ENCODE results near the gene PRKCE. TPM values are rescaled to one million over a fixed set of nuclear protein-coding genes. Genes with fewer than 3 reads are reported as not detected.
"Not testable (repeated sequence)": the region's sequence is repeated elsewhere in the genome, so short reads cannot be mapped to it uniquely, and the experiment has no call there.

The PRKCE gene
- total RNA-seq, 1 donor from 2014 or later = 14.8 TPM

GRCh38 chr2:45904946-45905631 lies 253.6 kb downstream of the PRKCE start:
- ATAC-seq (peak; percentile 38), DNase-seq (no peak)
- intact Hi-C loops (cut with micrococcal nuclease) = no loop called here

DNA sequence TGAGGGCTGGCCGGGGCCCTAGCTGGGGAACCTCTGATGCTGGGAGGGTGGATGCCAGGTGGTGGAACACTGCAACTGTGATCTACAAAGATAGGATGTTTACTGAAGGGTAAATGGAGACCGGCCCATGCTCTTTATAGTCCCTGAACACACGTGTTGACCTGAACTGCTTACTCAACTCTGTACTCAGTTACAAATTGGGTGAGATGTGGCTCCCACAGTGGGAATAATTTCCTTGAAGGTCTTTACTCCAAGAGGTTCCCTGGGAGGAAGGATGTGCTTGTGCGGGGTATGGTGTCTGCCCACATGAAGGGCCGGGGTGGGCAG lies 254.1 kb downstream of the PRKCE start:
- ATAC-seq (no peak), DNase-seq (no peak)
- intact Hi-C loops (cut with micrococcal nuclease) = no loop called here

DNA sequence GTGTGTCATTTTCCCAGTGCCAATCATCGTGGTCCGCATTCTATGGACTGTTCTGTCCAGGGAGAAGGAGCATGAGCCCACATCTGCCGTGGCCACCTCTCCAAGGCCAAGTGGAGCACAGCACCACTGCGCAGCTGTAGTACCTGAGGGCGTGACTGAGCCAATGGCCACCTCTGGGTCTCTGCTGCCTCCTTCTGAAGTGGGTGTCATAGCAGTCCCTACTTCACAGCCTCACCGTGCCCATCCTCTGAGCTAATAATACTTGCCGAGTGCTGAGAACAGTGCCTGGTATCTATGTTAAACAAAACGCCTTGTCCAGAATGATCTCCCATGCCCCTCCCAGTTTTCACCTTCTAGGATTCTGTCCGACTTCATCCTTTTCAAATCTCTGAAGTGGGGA lies 256.1 kb downstream of the PRKCE start:
- intact Hi-C loops (cut with micrococcal nuclease) = no loop called here
- DNase-seq (no peak), ATAC-seq (peak; percentile 60)

GRCh38 chr2:45908316-45909170 lies 257.1 kb downstream of the PRKCE start:
- ATAC-seq (no peak), DNase-seq (no peak)
- intact Hi-C loops (cut with micrococcal nuclease) = no loop called here

DNA sequence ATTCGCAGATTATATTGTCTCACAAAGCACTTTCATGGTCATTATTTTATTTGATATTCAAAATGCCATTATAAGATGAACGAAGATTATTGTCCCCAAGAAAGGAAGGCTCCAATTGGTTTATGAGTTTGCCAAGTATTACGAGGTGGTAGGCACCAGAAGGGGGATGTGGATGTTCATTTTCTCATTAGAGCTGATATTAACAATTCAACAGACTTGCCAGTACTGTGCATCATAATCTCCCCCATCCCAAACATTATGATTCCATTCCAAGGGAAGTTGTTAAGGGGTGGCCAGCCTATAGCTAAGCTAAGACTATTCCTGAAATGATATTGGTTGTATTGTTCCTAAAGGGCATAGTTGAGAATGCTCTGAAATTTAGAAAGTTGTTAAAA lies 257.7 kb downstream of the PRKCE start:
- ATAC-seq (no peak), DNase-seq (no peak)
- intact Hi-C loops (cut with micrococcal nuclease) = no loop called here

GRCh38 chr2:45909677-45910191 lies 258.3 kb downstream of the PRKCE start:
- ATAC-seq (peak; percentile 18), DNase-seq (no peak)
- intact Hi-C loops (cut with micrococcal nuclease) = no loop called here

GRCh38 chr2:45910473-45911060 lies 259.1 kb downstream of the PRKCE start:
- intact Hi-C loops (cut with micrococcal nuclease) = no loop called here
- ATAC-seq = no peak
- no peak for DNase-seq

GRCh38 chr2:45911538-45911937 lies 260.1 kb downstream of the PRKCE start:
- DNase-seq = no peak
- ATAC-seq = no peak
- intact Hi-C loops (cut with micrococcal nuclease) = no loop called here

DNA sequence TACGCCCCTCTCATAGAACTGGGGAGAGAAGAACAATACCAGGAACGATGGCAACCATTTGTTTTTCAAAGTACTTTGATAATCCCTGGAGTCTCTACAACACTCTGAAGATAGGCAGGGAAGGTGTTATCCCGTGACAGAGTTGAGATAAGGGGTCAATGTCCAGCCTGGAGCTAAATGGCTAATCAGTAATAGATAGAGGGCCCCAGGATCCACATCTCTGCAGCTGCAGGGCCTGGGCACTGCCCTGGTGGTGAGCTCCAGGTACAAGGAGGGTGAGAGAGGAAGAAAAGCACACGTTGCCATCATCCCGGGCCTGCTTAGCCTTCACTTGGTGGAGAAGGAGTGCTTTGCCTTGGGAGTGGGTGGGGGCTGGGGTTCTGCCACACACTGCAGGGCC lies 260.6 kb downstream of the PRKCE start:
- ATAC-seq = no peak
- intact Hi-C loops (cut with micrococcal nuclease) = no loop called here
- no peak for DNase-seq

GRCh38 chr2:45913539-45913938 lies 262.1 kb downstream of the PRKCE start:
- DNase-seq (no peak), ATAC-seq (no peak)
- intact Hi-C loops (cut with micrococcal nuclease) = no loop called here

DNA sequence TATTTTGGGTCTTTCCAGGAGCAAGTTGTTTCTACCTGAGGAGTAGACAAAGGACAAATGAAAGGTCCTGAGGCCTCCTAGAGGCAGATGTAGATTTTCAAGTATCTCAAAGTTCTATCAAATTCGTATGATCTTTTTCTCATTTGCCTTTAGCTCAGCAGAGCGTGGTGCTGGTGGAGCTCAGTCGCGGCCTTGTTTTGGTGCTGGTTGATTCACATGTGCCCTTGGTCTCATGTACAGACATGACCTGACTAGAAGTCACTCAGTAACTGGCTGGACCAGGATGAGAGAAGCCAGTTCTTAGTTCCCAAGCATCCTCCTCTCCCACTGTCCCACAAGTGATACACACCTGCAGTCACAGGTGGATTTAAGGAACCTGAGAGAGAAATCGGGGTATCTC lies 264.0 kb downstream of the PRKCE start:
- intact Hi-C loops (cut with micrococcal nuclease) = no loop called here
- DNase-seq = no peak
- no peak for ATAC-seq

- ATAC-seq; intact Hi-C loops (cut with micrococcal nuclease); DNase-seq: not testable (repeated sequence)
These were observed 266.2 kb downstream of the PRKCE start for GRCh38 chr2:45917561-45918176.

DNA sequence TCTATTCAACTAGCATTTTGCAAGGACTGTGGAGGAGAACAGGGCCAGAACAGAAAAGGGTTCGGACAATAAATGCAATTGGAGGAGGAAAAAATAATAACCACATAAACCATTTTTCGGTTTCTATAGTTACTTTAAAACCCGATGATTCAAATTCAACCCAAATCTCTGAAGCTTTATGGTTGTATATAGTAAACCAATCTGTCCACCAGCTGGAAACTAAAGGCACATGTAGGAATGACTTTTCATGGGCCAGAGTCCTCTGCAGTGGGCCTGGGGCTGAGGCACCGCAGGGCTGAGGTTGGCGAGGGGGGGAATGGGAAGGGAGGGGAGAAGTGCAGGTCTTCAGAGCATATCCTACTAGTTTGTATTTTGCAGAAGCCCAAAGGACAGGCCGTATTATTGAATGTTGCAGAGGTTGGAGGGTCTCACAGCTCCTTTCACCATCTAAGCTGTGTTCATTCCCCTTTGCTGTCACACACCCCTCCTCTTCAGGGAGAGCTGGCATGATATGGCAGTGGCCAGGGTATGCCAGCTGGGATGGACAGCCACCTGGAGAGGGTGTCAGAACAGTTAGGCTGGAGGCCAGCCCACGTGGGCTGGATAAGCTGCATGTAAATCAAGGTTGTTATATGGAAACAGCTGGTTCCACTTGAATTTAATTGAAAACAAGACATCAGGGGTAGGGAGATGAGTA lies 267.1 kb downstream of the PRKCE start:
- DNase-seq (no peak), ATAC-seq (no peak)
- intact Hi-C loops (cut with micrococcal nuclease) = no loop called here

GRCh38 chr2:45919160-45919650 lies 267.7 kb downstream of the PRKCE start:
- intact Hi-C loops (cut with micrococcal nuclease) = no loop called here

GRCh38 chr2:45919711-45920111 lies 268.2 kb downstream of the PRKCE start:
- ATAC-seq = no peak
- no peak for DNase-seq
- intact Hi-C loops (cut with micrococcal nuclease) = no loop called here

More at GRCh38 chr2:45919160-45919650, 267.7 kb downstream of the PRKCE start:
- DNase-seq (no peak), ATAC-seq (peak; percentile 8)

DNA sequence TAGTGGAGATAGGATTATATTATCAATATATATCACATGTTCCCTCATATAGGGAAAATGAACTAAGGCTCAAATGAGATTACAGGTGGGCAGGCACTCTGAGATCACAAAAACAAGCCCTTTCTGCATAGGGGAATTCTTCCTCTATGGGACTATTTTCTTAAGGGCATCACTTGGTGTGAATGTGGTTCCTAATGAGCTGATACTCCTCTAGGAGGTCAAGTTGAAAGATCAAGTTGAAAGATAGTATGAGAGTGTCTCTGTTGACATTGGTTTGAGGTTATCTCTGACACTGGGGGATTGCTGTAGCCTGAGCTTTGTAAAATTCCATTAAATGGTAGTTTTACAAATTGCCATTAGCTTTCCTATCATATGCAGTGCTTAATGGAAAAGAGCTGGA lies 270.4 kb downstream of the PRKCE start:
- ATAC-seq (no peak), DNase-seq (no peak)
- intact Hi-C loops (cut with micrococcal nuclease) = no loop called here

- peak; percentile 81 for DNase-seq
- intact Hi-C loops (cut with micrococcal nuclease) = no loop called here
- peak; percentile 93 for ATAC-seq
These were observed 271.1 kb downstream of the PRKCE start for GRCh38 chr2:45922577-45922988.

GRCh38 chr2:45923701-45924100 lies 272.2 kb downstream of the PRKCE start:
- no peak for DNase-seq

GRCh38 chr2:45925026-45925425 lies 273.6 kb downstream of the PRKCE start:
- no peak for ATAC-seq

More at GRCh38 chr2:45923701-45924100, 272.2 kb downstream of the PRKCE start:
- intact Hi-C loops (cut with micrococcal nuclease) = no loop called here
- ATAC-seq = no peak

More at GRCh38 chr2:45925026-45925425, 273.6 kb downstream of the PRKCE start:
- DNase-seq = no peak
- intact Hi-C loops (cut with micrococcal nuclease) = loop anchor here (5.0 kb wide), 1 partner anchor 158 kb away; no protein-coding TSS in a partner anchor

Measured in left ventricle myocardium superior (tissue), 1 donor.